Subcutaneous adipose tissue (tissue), 4 donors: ENCODE data around the gene PPP1R16B. TPM values are rescaled to one million over a fixed set of nuclear protein-coding genes. Genes with fewer than 3 reads are reported as not detected.

Experiments used
- total RNA-seq, 4 donors: library from RNA; depleted of rRNA; stranded (reverse); fragments of >200 nt; gene quantifications; one replicate each; pipeline ENCODE4 v1.1.0, GENCODE V29; 2016
- TF ChIP-seq, protein P1 (sequence below): fragments of 450-650 bp; IDR thresholded peaks from one replicate; pipeline ENCODE4 v1.5.1; 2016; ENCODE audit warnings: low read depth, mild to moderate bottlenecking, control low read depth, antibody characterized with exemption, moderate library complexity

The PPP1R16B gene
- total RNA-seq, 4 donors from 2014 or later = 3.1 to 37.3 (median 4.9) TPM

GRCh38 chr20:38815446-38815845, 9.9 kb downstream of the PPP1R16B start:
- TF ChIP-seq, protein P1, sequence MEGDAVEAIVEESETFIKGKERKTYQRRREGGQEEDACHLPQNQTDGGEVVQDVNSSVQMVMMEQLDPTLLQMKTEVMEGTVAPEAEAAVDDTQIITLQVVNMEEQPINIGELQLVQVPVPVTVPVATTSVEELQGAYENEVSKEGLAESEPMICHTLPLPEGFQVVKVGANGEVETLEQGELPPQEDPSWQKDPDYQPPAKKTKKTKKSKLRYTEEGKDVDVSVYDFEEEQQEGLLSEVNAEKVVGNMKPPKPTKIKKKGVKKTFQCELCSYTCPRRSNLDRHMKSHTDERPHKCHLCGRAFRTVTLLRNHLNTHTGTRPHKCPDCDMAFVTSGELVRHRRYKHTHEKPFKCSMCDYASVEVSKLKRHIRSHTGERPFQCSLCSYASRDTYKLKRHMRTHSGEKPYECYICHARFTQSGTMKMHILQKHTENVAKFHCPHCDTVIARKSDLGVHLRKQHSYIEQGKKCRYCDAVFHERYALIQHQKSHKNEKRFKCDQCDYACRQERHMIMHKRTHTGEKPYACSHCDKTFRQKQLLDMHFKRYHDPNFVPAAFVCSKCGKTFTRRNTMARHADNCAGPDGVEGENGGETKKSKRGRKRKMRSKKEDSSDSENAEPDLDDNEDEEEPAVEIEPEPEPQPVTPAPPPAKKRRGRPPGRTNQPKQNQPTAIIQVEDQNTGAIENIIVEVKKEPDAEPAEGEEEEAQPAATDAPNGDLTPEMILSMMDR = no peak

GRCh38 chr20:38818113-38819065, 12.9 kb downstream of the PPP1R16B start:
- TF ChIP-seq, protein P1 = no peak

- TF ChIP-seq, protein P1 = no peak
Observed at GRCh38 chr20:38825571-38825900, 20.0 kb downstream of the PPP1R16B start.

- TF ChIP-seq, protein P1 = no peak
Observed at GRCh38 chr20:38825901-38826625, 20.6 kb downstream of the PPP1R16B start.

GRCh38 chr20:38827770-38828281, 22.3 kb downstream of the PPP1R16B start:
- TF ChIP-seq, protein P1 = no peak

- TF ChIP-seq, protein P1 = no peak
Observed at GRCh38 chr20:38828514-38829295, 23.2 kb downstream of the PPP1R16B start.
